Measurements from ENCODE around the gene CTNNBIP1.

The CTNNBIP1 gene

GRCh38 chr1:9874959-9875635 is 35.0 kb downstream of the CTNNBIP1 start:
- peak; percentile 42 for DNase-seq

- no peak for DNase-seq
Measured at GRCh38 chr1:9874412-9874811, 35.7 kb downstream of the CTNNBIP1 start.

GRCh38 chr1:9873992-9874391 is 36.1 kb downstream of the CTNNBIP1 start:
- DNase-seq = no peak

- no peak for DNase-seq
Measured at GRCh38 chr1:9873385-9873784, 36.7 kb downstream of the CTNNBIP1 start.

- DNase-seq = no peak
Measured at GRCh38 chr1:9872430-9873165, 37.5 kb downstream of the CTNNBIP1 start.

GRCh38 chr1:9871707-9872425 is 38.2 kb downstream of the CTNNBIP1 start:
- DNase-seq = no peak

GRCh38 chr1:9871021-9871420 is 39.0 kb downstream of the CTNNBIP1 start:
- no peak for DNase-seq

- no peak for DNase-seq
Measured at GRCh38 chr1:9870572-9870971, 39.5 kb downstream of the CTNNBIP1 start.

- DNase-seq = no peak
Measured at GRCh38 chr1:9869831-9870251, 40.2 kb downstream of the CTNNBIP1 start.

- no peak for DNase-seq
Measured at GRCh38 chr1:9868244-9868590, 41.9 kb downstream of the CTNNBIP1 start.

- peak; percentile 57 for DNase-seq
Measured at GRCh38 chr1:9867408-9868243, 42.4 kb downstream of the CTNNBIP1 start.

- DNase-seq = no peak
Measured at GRCh38 chr1:9866836-9867235, 43.2 kb downstream of the CTNNBIP1 start.

- DNase-seq = no peak
Measured at GRCh38 chr1:9865724-9866123, 44.3 kb downstream of the CTNNBIP1 start.

GRCh38 chr1:9863371-9863770 is 46.7 kb downstream of the CTNNBIP1 start:
- no peak for DNase-seq

GRCh38 chr1:9861360-9861759 is 48.7 kb downstream of the CTNNBIP1 start:
- no peak for DNase-seq

- no peak for DNase-seq
Measured at GRCh38 chr1:9860887-9861286, 49.2 kb downstream of the CTNNBIP1 start.

- no peak for DNase-seq
Measured at GRCh38 chr1:9859281-9860014, 50.6 kb downstream of the CTNNBIP1 start.

GRCh38 chr1:9858293-9859035 is 51.6 kb downstream of the CTNNBIP1 start:
- DNase-seq = no peak

GRCh38 chr1:9855186-9855585 is 54.9 kb downstream of the CTNNBIP1 start:
- DNase-seq = no peak

GRCh38 chr1:9853249-9853595 is 56.8 kb downstream of the CTNNBIP1 start:
- no peak for DNase-seq

- DNase-seq = peak; percentile 28
Measured at GRCh38 chr1:9852410-9853248, 57.4 kb downstream of the CTNNBIP1 start.
